ENCODE data around the gene HOXA4.

Gene HOXA4

GRCh38 chr7:27079234-27079975 is 51.2 kb downstream of the HOXA4 start:
- TF ChIP-seq, protein P1, sequence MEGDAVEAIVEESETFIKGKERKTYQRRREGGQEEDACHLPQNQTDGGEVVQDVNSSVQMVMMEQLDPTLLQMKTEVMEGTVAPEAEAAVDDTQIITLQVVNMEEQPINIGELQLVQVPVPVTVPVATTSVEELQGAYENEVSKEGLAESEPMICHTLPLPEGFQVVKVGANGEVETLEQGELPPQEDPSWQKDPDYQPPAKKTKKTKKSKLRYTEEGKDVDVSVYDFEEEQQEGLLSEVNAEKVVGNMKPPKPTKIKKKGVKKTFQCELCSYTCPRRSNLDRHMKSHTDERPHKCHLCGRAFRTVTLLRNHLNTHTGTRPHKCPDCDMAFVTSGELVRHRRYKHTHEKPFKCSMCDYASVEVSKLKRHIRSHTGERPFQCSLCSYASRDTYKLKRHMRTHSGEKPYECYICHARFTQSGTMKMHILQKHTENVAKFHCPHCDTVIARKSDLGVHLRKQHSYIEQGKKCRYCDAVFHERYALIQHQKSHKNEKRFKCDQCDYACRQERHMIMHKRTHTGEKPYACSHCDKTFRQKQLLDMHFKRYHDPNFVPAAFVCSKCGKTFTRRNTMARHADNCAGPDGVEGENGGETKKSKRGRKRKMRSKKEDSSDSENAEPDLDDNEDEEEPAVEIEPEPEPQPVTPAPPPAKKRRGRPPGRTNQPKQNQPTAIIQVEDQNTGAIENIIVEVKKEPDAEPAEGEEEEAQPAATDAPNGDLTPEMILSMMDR (conservative IDR thresholded peaks at IDR 0.05; ENCODE audit: low read depth): no peak
- no peak overlapping the region for H3K27ac ChIP-seq
- CTCF ChIA-PET: interaction anchor here (0.5 to 1.1 kb wide), 3 partner anchors 60 to 706 kb away, joined by 3 to 7 read pairs (median 3); no protein-coding TSS in a partner anchor
- DNase-seq (ENCODE audit: low spot score): no peak
- POLR2A ChIA-PET (ENCODE audit: low non-redundant PET): no interaction called here

- TF ChIP-seq, protein P1 (conservative IDR thresholded peaks at IDR 0.05; ENCODE audit: low read depth): no peak
- CTCF ChIA-PET: interaction anchor here (0.5 to 1.1 kb wide), 3 partner anchors 12 to 706 kb away, joined by 3 read pairs; no protein-coding TSS in a partner anchor
- no peak for DNase-seq (ENCODE audit: low spot score)
- POLR2A ChIA-PET (ENCODE audit: low non-redundant PET): no interaction called here
- no peak overlapping the region for H3K27ac ChIP-seq
Measured at GRCh38 chr7:27078616-27079233, 51.8 kb downstream of the HOXA4 start.
